HG02973 (cell line): ENCODE measurements around the gene RTN4RL1.
"Not testable (repeated sequence)": the region's sequence is repeated elsewhere in the genome, so short reads cannot be mapped to it uniquely, and the experiment has no call there.

Source experiments
- ATAC-seq: cut with Tn5 transposase; IDR thresholded peaks from one replicate; pipeline ENCODE4 v1.9.1; 2021; ENCODE audit warnings: moderate library complexity; ENCODE audit not compliant: unreplicated experiment

Gene RTN4RL1

DNA sequence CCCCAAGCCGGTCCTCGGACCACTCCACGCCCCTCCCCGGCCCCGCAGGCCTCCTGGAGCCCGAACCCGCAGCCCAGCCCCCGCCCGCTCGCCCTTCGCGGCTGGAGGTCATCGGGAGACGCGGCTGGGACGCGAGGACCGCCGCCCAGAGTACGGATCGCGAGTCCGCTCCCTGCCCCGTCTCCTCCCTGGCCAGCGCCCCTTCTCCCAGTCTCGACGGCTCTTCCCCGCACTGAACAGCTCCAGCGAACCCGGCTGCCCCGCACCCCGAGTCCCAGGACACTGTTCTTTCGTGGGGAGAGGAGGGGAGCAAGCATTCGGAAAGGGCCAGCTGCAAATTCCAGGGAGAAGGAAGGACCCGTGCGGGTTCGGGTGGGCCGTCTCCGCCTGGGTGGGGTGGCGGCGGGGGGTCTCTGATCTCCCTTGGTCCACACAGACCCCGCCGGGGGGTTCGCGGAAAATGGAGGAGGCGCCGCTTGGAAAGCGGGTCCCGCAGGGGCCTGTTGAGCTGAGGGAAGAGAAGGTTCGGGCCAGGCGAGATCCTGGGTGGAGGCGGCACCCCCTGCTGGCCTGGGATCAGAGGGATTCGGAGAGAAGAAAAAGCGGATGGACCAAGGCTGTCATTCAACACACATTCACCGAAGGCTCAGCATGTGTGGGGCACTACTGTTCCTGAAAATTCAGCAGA, 632 bp upstream of the RTN4RL1 start:
- ATAC-seq, result no peak

DNA sequence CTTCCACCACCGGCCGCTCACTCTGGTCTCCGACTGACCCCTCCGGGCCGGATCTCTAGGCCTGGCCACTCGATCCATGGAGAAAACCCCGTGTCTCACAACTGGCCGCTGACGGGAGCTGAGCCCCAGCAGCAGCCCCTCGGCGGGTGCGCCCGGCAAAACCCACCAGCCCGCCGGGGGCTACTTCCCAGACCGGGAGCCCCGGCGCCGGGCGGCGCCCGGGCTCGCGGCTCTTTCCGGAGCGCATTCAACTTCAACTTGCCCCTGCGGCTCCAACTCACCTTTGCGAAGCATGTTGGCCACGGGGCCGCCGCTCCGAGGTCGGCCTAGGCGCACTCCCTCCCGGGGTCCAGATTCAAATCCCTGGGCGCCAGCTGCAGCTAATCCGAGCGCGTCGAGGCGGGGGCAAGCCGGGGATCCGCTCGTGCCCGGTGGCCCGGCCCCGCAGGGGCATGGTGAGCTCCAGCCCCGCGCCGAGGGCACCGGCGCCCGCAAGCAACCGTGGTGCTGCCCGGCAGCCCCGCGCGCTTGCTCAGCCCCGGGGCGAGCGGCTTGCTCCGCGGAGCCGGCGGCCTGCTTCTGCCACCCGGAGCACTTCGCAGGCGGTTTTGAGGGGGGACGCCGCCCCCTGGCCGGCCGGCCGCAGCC, 438 bp downstream of the RTN4RL1 start:
- no peak for ATAC-seq

DNA sequence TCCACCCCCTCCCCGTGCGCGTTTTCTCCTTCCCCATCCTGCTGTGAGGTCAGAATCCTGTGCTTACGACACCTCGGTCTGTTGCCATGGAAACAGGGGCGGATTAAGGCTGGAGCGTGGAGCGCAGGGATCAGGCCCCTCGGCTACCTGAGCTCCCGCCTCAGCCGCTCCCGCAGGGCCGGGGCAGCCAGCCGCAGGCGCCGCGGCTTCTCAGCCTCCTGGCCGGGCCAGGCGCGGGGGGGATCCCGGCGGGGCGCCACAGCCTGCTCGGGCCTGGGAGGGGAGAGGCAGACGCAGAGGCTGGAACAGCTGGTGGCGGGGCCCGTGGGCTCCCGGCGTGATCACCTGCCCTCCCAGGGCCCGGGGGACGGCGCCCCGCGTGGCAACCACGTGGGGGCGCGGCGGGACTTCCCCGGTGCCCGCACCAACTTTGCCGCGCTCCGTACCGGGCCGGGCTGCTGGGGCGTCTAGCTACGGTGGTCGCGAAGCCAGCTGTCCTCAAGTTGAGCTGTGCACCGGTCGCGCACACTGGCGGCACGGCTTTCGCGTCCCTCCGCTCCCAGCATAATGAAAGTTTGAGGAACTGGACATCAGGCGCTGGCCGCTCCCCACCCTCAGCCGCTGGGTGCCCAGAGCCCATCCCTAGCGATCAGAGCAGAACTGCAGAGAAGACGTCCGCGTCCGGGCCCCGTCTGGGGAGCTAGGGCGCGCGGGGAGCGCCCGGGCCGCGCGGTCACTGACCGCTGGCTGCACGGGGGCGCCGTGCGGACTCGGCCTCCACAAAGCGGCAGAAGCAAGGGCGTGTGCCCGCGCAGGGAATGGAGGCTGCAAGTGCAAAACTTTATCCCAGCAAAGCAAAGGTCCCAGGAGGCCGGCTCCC, 1.2 kb downstream of the RTN4RL1 start:
- no peak for ATAC-seq

DNA sequence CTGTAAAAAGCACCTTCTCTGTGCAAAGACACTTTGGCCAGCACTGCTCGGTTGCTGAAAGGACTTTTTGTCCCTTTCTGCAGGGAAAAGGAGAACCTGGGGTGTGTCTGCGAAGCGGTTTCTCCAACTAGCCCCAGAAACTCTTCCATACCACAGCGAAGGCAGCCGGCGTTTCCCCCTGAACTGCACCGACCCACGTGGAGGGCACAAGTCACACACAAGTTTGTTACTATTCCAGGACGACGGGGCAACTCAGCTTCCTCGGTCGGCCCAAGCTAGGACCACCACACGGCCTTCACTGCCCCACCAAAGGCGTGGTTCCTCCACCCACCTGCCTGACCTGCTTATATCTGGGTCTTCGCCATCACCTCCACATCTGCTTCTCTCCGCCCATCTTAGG, 1.9 kb downstream of the RTN4RL1 start:
- no peak for ATAC-seq

DNA sequence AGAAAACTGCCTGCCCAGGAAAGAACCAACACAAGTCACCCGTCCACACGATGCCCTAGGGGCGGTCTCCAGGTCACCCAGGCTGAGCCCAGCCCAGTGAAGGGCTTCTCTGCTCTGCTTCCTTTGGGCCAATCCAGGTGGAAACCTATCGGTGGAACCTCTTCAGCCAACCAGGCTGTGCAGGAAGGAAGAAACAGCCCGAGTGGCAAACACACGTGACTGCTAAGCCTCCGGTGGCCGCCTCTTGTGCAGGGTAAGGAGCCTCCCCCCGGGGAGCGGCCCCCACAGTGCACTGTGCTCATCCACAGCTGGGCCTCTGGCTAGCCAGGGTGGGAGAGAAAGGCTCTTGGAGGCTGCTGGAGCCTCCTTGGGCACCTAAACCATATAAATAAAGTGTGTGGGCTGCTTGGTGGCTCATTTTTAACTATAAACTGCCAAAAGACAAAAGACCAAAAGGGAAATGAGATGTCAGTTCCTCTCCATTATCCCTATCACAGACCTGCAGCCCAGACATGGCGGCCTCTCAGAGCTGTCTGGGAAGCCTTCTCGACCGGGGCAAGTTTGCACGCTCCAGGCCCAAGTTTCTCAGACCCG, 2.4 kb downstream of the RTN4RL1 start:
- ATAC-seq, result no peak

DNA sequence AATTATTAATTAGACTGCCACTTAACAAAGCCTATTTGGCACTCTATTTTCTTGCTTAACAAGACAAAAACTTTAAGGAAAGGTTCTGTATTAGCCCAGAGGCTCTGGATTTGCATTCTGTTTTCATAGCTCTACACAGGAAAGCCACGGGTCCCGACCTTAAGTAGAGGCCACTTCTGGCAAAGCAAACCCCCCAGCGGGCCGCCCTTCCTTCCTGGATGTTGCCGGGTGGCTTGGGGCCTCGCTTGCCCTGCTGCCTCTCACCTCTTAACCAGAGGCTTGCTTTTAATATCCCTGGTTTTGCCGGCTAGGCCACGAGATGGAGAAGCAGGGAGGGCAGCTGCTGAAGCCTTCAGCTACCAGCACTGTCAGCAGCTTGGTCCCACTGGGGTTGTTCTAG, 4.4 kb downstream of the RTN4RL1 start:
- ATAC-seq, result no peak

DNA sequence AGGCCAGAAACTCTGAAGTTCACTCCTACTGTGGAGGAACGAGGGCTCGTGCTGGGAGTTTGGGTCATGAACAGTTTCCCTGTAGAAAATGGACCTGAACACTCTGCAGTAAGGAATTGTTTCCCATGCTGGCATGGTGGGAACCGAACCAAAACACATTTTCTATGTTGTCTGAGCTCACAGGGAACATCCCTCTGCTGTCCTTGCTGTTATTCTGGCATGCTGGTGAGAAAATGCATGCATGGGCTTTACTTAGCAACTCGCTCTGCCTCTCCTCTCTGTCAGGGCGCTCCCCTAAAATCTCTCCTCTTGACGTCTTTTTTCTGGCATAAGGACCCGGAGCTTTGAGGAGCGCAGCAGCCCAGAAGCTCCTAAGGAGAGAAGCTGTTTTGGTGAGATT, 5.4 kb downstream of the RTN4RL1 start:
- no peak for ATAC-seq

DNA sequence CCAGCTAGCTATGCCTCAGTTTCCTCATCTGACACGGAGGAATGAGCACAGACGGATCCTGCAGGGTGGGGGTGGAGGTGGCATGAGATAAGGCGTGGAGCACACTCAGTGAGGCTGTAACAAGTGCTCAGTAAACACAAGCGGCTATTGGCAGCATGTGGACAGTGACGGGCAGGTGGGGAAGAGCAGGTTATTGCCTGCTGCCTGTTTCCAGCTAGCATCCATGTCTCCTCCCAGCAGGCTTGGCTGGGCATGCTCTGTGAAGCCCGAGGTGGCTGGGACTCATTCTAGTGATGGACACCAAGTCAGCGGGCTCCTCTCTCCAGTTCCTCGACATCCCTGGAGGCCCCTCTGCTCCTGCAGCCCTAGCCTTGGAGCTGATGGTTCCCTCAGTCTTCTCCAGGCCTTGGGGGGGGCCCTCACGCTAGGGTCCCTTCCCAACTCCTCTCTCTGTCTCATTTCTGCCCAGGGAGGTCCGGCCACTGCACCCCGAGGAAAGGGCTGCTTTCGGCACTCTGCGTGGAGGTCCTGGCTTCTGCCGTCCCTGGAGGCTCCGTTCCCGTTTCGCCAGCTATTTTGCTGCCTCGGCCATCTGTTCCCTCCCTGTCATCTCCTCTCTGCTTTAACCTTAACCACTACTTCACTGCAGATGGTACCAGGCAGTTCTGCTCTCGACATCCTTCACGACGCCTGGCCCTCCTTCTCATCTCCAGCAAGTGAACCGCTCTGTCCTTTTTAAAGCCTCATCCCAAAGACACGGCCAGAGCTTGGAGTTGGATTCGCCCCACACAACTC, 6.2 kb downstream of the RTN4RL1 start:
- ATAC-seq, result no peak

GRCh38 chr17:2017274-2017941, 7.7 kb downstream of the RTN4RL1 start:
- ATAC-seq, result no peak

DNA sequence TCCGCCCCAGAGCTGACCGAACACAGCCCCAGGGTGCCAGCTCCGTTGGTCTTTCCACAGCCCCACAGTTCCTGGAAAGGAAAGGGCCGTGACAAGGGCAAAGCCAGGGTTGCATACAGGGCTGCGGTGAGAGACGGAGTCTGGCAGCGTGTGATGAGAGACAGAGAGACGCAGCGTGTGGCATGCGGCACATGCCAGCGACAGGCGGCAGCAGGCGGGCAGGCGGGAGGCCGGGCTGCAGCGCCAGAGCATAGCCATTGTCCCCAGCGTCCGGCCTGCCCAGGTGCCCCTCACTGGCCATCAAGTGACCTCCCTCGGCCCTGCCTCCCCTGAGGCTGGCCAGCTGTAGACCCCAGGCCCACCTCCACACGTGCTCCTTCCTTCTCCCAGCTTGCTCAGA, 8.6 kb downstream of the RTN4RL1 start:
- ATAC-seq, result no peak

DNA sequence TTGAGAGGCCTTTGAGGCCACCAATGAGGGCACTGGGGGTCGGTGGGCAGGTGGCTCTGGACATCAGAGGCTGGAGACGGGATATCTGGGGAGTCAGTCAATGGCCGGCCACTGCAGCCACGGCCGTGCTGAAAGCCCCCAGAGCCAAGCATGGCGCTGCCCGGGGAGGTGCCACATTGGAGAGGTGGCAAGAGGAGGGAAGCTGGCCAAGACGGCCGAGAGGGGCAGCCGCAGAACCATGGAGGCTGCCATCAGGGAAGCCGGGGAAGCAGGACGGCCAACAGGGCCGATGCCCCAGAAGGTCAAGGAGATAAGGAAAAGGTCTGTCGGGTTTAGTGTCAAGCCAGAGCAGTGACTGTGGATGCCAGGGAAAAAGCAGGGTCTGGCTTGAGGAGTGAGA, 9.8 kb downstream of the RTN4RL1 start:
- ATAC-seq, result no peak

- ATAC-seq, result no peak
Measured at GRCh38 chr17:2013994-2014317, 11.2 kb downstream of the RTN4RL1 start.

- ATAC-seq, result not testable (repeated sequence)
Measured at GRCh38 chr17:2013220-2013993, 11.7 kb downstream of the RTN4RL1 start.

GRCh38 chr17:2012499-2012898, 12.6 kb downstream of the RTN4RL1 start:
- ATAC-seq, result no peak

GRCh38 chr17:2011411-2012371, 13.4 kb downstream of the RTN4RL1 start:
- no peak for ATAC-seq

- ATAC-seq, result no peak
Measured at GRCh38 chr17:2009737-2010136, 15.4 kb downstream of the RTN4RL1 start.

- no peak for ATAC-seq
Measured at GRCh38 chr17:2008332-2009126, 16.6 kb downstream of the RTN4RL1 start.
